ENCODE measurements around the gene RNF43.

RNF43 gene

GRCh38 chr17:58436245-58436644, 18.9 kb upstream of the RNF43 start:
- no peak overlapping the region for H3K4me3 ChIP-seq (ENCODE audit: control insufficient read depth, low read depth, low read length)
- TF ChIP-seq, protein P1, sequence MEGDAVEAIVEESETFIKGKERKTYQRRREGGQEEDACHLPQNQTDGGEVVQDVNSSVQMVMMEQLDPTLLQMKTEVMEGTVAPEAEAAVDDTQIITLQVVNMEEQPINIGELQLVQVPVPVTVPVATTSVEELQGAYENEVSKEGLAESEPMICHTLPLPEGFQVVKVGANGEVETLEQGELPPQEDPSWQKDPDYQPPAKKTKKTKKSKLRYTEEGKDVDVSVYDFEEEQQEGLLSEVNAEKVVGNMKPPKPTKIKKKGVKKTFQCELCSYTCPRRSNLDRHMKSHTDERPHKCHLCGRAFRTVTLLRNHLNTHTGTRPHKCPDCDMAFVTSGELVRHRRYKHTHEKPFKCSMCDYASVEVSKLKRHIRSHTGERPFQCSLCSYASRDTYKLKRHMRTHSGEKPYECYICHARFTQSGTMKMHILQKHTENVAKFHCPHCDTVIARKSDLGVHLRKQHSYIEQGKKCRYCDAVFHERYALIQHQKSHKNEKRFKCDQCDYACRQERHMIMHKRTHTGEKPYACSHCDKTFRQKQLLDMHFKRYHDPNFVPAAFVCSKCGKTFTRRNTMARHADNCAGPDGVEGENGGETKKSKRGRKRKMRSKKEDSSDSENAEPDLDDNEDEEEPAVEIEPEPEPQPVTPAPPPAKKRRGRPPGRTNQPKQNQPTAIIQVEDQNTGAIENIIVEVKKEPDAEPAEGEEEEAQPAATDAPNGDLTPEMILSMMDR (IDR thresholded peaks at IDR 0.05; ENCODE audit: control insufficient read depth, insufficient read depth, low read depth, low read length, missing control alignments): no peak
- DNase-seq (ENCODE audit: low read depth): no peak

DNA sequence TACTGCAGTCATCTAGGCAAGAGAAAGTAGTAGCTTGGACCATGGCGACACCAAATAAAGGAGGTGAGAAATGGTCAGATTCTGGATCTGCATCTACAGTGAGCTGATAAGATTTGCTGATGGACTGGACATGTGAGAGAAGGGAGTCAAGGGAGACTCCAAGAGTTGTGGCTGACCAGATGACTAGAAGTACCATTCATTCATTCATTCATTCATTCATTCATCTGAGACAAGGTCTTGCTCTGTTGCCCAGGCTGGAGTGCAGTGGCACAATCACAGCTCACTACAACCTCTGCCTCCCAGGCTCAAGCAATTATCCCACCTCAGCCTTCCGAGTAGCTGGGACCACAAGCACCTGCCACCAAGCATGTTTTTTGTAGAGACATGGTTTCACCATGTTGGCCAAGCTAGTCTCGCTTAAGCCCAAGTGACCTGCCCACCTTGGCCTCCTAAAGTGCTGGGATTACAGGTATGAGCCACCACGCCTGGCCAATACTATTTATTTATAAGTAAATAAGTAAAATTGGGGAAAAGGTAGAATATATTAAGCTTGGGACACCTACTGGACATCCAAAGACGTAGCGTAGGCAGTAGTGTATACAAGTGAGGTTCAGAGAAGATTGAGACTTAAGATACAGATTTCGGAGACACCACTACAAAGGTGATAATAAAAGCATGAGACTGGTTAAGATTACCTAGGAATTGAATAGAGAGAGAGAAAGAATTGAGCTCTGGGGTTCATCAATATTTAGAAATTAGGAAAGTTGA, 15.7 kb upstream of the RNF43 start:
- no peak overlapping the region for H3K4me3 ChIP-seq (ENCODE audit: control insufficient read depth, low read depth, low read length)
- TF ChIP-seq, protein P1 (IDR thresholded peaks at IDR 0.05; ENCODE audit: control insufficient read depth, insufficient read depth, low read depth, low read length, missing control alignments): no peak
- DNase-seq (ENCODE audit: low read depth): no peak

- no peak for DNase-seq (ENCODE audit: low read depth)
- TF ChIP-seq, protein P1 (IDR thresholded peaks at IDR 0.05; ENCODE audit: control insufficient read depth, insufficient read depth, low read depth, low read length, missing control alignments): no peak
- no peak overlapping the region for H3K4me3 ChIP-seq (ENCODE audit: control insufficient read depth, low read depth, low read length)
Observed at GRCh38 chr17:58427807-58428206, 10.5 kb upstream of the RNF43 start.

GRCh38 chr17:58421711-58422110, 4.4 kb upstream of the RNF43 start:
- DNase-seq (ENCODE audit: low read depth): no peak
- TF ChIP-seq, protein P1 (IDR thresholded peaks at IDR 0.05; ENCODE audit: control insufficient read depth, insufficient read depth, low read depth, low read length, missing control alignments): no peak
- H3K4me3 ChIP-seq (ENCODE audit: control insufficient read depth, low read depth, low read length): no peak overlapping the region

- no peak for DNase-seq (ENCODE audit: low read depth)
- TF ChIP-seq, protein P1 (IDR thresholded peaks at IDR 0.05; ENCODE audit: control insufficient read depth, insufficient read depth, low read depth, low read length, missing control alignments): no peak
- no peak overlapping the region for H3K4me3 ChIP-seq (ENCODE audit: control insufficient read depth, low read depth, low read length)
Observed at GRCh38 chr17:58420827-58421226, 3.5 kb upstream of the RNF43 start.

- H3K4me3 ChIP-seq (ENCODE audit: control insufficient read depth, low read depth, low read length): no peak overlapping the region
- TF ChIP-seq, protein P1 (IDR thresholded peaks at IDR 0.05; ENCODE audit: control insufficient read depth, insufficient read depth, low read depth, low read length, missing control alignments): no peak
- DNase-seq (ENCODE audit: low read depth): no peak
Observed at GRCh38 chr17:58416937-58417299, 416 bp downstream of the RNF43 start.
